Stimulated activated memory B cell treated with anti-CD40 and anti-IgM and Interleukin-4, amounts not matched to agents 10 μg/mL and 1 μg/mL and 100 μg/mL, for 72 hours (primary cell): Measurements from ENCODE around the gene LOXL3.
"Not testable (repeated sequence)": the region's sequence is repeated elsewhere in the genome, so short reads cannot be mapped to it uniquely, and the experiment has no call there.

Experiments
- ATAC-seq: fragments of 150-1000 bp; cut with Tn5 transposase; 2 replicates; pipeline ENCODE4 v1.10.0; 2021
- H3K27ac Mint-ChIP-seq: one replicate; pipeline ENCODE4 v1.8.0; 2022; ENCODE audit warnings: mild to moderate bottlenecking, mixed read lengths
- H3K27me3 Mint-ChIP-seq: one replicate; pipeline ENCODE4 v1.8.0; 2022; ENCODE audit warnings: mixed read lengths
- H3K36me3 Mint-ChIP-seq: one replicate; pipeline ENCODE4 v1.8.0; 2022; ENCODE audit warnings: mixed read lengths
- H3K4me1 Mint-ChIP-seq: one replicate; pipeline ENCODE4 v1.8.0; 2022; ENCODE audit warnings: mixed read lengths
- H3K4me3 Mint-ChIP-seq: one replicate; pipeline ENCODE4 v1.8.0; 2022; ENCODE audit warnings: mild to moderate bottlenecking, moderate library complexity, mixed read lengths
- H3K9me3 Mint-ChIP-seq: one replicate; pipeline ENCODE4 v1.8.0; 2022; ENCODE audit warnings: mixed read lengths

Gene LOXL3

GRCh38 chr2:74486141-74486540, 67.6 kb downstream of the LOXL3 start:
- Mint-ChIP-seq H3K27me3 (no peaks in the 10 kb centered on the region), H3K4me3 (no peak overlapping the region), H3K36me3 (peaks cover 35% of the 10 kb centered on the region)

GRCh38 chr2:74483675-74484164, 70.0 kb downstream of the LOXL3 start:
- H3K36me3 Mint-ChIP-seq = peaks cover 32% of the 10 kb centered on the region
- H3K4me1 Mint-ChIP-seq = peaks cover 35% of the 10 kb centered on the region
- H3K27me3 Mint-ChIP-seq = not testable (repeated sequence)

More at GRCh38 chr2:74486141-74486540, 67.6 kb downstream of the LOXL3 start:
- no peaks in the 10 kb centered on the region for H3K9me3 Mint-ChIP-seq
- no peak overlapping the region for H3K27ac Mint-ChIP-seq
- peaks cover 19% of the 10 kb centered on the region for H3K4me1 Mint-ChIP-seq
- no peak for ATAC-seq

GRCh38 chr2:74482801-74483674, 70.7 kb downstream of the LOXL3 start, which contains the start of the genes CCDC142 and TTC31:
CCDC142 (minus strand) TSS chr2:74482998; CDS start chr2:74482837, 161 bp downstream.
TTC31 (plus strand) TSS chr2:74483081; CDS start chr2:74483096, 15 bp downstream.
- H3K27me3 Mint-ChIP-seq = no peaks in the 10 kb centered on the region
- peak; percentile 97 for ATAC-seq

More at GRCh38 chr2:74483675-74484164, 70.0 kb downstream of the LOXL3 start:
- H3K4me3 Mint-ChIP-seq = peak overlapping the region; percentile 100
- peak overlapping the region; percentile 97 for H3K27ac Mint-ChIP-seq
- not testable (repeated sequence) for H3K9me3 Mint-ChIP-seq, ATAC-seq

More at GRCh38 chr2:74482801-74483674, 70.7 kb downstream of the LOXL3 start, which contains the start of the genes CCDC142 and TTC31:
- peak within 1 kb of the TSS; percentile 100 for H3K4me3 Mint-ChIP-seq
- no peaks in the 10 kb centered on the region for H3K9me3 Mint-ChIP-seq
- H3K4me1 Mint-ChIP-seq = peaks cover 35% of the 10 kb centered on the region
- H3K27ac Mint-ChIP-seq = peak within 1 kb of the TSS; percentile 97
- peaks cover 32% of the 10 kb centered on the region for H3K36me3 Mint-ChIP-seq
